Inflammatory macrophage treated with lipopolysaccharide for 4 hours (primary cell): ENCODE measurements around the gene PALD1.

Experiments
- DNase-seq: peaks from one replicate; pipeline ENCODE4 v3.0.0-alpha.2; 2020

Gene PALD1

DNA sequence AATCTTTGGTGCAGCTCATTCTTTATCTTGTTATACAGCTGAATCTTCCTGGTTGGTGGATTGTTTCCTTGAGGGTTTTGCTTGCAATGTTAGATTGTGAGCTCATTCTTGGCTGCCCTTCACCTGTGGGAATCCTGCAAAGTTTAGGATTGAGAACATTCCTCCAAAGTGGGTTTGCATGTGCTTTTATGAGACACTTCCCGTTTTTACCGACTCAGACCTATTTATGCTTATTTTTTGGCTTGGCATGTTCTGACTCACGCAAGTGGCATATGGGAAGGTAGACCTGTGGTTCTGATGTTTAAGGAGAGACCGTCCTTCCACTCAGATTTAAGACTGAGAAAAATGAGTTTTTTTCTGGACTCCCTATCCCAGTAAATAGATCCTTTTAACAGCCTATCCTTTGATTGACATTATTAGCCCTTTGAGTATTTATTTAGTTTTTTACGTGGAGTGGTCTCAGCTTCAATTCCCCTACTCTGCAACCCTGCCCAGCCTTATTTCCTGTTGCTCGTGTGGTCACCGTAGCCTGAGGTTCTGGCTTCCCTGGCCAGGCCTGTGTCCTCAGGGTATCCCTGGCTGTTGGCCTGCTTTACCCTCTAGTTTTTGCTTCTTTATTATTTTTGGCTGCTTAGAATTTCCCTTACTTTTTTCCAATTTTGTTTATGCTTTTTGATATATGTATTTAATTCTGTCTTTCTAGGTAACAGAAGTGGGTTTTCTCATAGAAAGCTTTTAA is 137.4 kb downstream of the PALD1 start:
- DNase-seq, result peak; percentile 9

DNA sequence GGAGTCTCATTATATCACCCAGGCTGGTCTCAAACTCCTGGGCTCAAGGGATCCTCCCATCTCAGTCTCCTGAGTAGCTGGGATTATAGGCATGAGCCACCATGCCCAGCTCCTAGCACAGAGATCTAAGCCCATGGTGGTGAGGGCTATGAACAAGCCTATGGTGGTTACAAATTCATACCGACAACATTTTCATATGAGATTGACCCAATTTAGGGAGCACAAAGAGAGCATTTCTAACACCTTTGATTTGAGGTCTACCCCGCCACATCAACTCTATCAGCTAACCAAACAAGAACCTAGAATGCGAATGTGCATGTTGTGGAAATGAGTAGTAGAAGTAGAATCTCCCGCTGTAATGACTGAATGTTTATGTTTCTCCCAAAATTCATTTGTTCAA is 138.2 kb downstream of the PALD1 start:
- no peak for DNase-seq
